ENCODE measurements around the gene ZBTB7A. TPM values are rescaled to one million over a fixed set of nuclear protein-coding genes. Genes with fewer than 3 reads are reported as not detected.
A peak's percentile ranks its signal among the peaks of the same experiment; 100 is the strongest.

The ZBTB7A gene
- 8.0 TPM for polyA plus RNA-seq (ENCODE audit: insufficient read length)

DNA sequence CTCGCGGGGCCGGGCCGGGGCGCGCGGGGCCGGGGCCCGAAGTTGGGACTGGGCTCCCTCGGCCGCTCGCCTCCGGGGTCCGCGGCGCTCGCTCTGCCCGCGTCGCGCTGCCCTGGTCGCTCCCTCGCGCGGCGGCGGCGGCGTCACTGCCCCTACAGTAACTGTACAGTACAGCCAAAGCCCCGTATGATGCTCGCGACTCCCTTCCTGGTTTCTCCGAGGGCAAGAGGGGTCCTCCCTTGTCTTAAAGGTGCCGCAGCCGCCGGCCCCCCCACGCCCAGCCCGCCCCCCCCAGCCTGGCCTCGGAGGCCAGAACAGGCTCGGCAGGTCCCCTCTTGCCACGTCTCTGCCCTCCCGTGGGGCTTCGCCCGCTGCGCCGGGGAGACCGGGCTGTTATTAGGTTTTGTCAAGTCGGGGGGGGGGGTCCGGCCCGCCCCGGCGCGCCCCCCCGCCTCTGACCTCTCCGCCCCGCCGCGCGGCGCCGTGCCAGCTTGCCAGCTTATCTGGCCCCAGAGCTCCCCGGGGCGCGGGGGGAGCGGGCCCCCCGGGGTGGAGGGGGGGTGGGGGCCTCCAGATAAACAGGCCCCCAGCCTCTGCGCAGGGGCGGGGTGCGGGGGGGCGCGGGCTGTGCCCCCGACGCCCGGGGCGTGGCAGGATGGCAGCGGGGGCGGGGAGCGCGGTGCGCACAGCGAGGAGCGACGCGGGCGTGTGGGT is at the start of gene ZBTB7A:
Gene ZBTB7A, minus strand, starts transcription at position 218 of the 714 bp plus-strand sequence. CDS start 11,667 bp downstream, outside the sequence.
- DNase-seq (ENCODE audit: low read depth) = peak; percentile 34

DNA sequence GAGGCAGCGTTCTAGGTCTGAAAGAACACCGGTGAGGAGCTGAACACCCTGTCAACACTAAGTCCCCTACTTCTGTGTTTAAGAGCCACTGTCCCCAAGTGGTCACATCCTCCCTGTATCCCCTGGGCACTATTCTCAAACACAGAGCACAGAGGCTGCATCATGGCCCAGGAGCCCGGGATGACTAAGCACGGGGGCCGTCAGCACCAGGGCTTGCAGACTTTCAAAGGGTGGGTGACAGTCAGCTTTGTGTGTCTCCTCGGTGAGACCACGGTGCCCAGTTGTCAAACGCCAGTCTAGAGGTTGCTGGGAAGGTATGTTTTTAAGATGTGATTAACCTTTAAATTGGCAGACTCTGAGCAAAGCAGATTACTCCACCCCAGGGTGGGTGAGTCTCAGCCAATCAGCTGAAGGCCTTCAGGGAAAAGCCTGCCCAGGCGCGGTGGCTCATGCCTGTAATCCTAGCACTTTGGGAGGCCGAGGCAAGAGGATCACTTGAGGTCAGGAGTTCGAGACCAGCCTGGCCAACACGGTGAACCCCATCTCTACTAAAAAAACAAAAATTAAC is 49.2 kb upstream of the ZBTB7A start:
- DNase-seq (ENCODE audit: low read depth) = no peak

DNA sequence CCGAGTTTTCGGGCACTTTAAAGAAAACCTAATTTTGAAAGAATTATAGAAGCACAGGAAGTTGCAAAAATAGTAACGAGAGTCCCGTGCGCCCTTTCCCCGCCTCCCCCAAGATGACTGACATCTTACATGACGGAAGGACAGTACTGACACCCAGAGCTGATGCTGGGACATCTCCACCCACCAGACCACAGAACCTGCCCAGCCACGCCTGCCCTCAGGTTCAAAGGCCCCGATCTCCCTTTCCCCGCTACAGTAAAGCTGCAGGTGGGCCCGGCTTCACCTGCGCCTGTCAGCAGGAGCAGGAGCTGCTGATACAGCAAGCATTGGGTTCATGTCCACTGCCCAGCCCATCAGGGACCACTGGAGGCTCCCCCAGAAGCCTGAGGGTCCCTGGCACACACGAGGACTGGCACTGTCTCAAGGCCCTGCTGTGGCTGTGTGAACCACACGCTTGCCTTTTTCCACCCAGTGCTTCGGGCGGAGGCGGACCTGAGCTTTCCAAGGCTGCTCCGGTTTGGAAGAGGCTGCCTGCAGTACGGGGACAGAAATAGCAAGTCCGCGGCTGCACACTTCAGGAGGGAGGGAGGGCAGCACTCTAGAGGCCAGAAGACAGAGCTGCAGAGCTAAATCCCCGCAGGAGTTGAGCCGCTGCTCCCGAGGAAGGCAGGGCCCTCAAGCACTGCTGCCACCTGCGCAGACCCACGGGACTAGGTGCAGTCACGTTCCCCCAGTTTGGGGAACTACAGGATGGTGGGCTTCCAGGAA is 48.5 kb upstream of the ZBTB7A start:
- no peak for DNase-seq (ENCODE audit: low read depth)

DNA sequence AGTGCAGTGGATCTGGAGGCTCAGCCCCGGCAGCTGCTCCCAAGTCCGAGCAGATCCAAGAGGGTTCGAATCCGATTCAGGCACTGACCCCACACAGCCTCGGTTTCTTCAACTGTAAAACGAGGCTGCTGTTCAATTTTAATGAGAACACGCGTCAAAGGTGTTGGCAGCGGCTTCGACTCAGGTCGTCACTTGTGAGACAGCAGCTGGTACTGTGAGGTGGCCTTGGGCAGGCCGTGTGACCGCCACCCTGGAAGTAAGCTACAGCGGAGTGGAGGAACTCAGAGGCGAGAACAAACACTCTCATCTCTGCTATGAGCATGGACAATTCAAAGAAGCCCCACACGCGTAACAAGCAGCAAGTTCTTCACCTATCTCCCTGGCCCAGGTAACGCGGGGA is 47.5 kb upstream of the ZBTB7A start:
- no peak for DNase-seq (ENCODE audit: low read depth)

DNA sequence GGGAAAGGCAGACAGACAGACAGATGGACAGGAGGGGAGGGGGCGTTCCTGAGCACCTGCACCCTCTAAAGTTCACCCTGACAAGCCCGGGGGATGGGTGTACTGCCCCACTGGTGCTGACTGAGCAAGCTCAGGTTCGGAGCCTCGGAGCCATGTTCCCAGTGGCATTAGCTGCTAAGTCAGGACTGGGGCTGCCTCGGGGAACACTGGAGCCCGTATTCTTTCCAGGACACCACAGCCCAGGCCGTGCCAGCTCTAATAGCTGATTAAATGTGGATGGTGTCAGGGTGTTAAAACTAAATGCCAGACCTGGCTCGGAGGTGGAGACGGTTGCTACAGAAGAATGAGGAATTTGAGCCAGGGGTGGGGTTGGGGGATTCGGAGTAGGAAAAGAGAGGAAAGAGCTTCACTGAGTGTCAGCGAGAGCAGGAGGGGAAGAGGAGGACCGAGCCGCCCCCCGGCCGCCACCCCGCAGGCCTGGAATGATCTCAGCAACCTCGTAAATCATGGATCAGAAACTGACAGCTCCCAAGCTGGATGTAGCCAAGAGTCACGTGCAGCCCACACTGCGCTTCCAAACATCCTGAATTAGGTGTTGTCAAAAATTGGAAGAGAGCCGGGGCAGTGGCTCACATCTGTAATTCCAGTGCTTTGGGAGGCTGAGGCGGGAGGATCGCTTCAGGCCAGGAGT is 46.8 kb upstream of the ZBTB7A start:
- DNase-seq (ENCODE audit: low read depth) = no peak

DNA sequence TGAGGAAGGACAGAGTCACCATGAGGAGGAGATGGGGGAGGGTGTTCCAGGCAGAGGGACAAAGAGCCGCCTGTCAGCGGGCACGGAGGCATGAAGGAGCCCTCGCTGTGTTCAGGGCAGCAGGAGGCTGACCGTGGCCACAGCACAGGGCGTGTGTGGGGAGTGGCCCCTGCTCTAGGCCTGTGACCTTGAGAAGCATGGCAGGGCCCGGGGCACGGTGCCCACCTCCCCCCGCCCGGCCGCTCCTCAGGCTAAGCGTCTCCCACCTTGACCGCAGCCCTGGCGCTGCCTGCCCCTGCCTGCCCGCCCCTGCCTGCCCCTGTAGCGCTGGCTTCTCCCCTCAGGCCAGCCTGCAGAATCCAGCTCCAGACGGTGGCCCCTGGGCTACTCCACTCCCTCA is 45.7 kb upstream of the ZBTB7A start:
- DNase-seq (ENCODE audit: low read depth) = no peak

DNA sequence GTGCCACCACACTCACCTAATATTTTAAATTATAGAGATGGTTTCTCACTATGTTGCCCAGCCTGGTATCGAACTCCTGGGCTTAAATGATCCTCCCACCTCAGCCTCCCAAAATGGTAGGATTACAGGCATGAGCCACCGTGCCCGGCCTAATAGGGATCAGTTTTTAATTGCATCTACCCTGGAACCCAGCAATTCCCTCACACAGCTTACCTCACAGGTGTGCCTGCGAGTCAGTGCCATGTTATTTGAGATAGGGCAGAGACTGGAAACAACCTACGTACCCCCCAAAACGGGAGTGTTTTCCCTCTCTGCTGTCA is 42.9 kb upstream of the ZBTB7A start:
- no peak for DNase-seq (ENCODE audit: low read depth)

DNA sequence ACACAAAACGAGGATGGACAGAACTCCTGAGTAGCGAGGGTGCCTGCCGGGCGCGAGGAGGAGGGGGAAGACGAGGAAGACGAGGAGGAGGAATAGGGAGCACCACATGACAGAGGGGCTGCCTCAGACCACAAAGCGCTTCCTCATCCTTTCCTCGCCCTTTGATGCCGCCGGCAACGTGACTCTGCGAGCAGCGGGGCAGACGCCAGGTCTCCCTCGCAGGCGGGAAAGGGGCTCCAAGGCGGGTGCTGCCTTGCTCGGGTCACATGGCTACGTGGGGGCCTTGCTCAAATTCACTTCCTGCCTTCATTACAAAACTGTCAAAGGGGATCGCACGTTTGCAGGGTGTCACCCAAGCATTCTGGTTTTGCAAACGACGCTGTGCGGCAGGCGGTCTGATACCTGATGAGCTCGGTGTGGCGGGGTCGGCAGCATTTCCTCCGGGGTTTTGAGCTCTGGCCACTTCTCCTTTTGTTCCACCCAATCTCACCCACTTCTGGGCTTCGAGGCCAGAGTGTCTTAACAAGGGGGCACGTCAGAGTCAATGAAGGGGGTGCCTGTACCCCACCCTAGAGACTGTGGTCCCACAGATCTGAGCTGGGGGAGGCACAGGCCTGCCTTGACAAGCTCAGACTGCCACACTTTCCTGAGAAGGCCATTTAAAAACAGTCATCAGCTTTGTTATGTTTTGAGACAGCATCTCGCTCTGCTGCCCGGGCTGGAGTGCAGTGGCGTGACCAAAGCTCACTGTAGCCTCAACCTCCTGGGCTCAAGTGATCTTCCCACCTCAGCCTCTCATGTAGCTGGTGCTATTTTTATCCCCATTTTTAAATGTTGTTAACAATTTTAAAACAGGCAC is 42.3 kb upstream of the ZBTB7A start:
- DNase-seq (ENCODE audit: low read depth) = no peak

DNA sequence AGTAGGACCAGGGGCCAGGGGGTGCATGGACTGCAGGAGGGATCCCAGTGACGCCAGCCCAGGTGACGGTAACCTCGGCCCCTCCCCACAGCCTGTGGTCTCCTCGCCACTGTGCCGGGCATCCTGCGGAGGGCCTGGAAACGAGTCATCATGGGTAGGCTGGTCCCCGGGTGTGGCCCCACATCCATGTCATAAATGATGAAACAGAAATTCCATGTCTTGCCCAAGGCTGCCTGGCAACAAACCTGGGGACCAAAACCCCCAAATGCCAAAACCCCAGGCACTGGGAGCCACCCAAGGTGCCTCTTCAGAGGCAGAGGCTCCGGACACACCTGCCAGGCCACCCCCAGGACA is 36.4 kb upstream of the ZBTB7A start:
- DNase-seq (ENCODE audit: low read depth) = no peak

DNA sequence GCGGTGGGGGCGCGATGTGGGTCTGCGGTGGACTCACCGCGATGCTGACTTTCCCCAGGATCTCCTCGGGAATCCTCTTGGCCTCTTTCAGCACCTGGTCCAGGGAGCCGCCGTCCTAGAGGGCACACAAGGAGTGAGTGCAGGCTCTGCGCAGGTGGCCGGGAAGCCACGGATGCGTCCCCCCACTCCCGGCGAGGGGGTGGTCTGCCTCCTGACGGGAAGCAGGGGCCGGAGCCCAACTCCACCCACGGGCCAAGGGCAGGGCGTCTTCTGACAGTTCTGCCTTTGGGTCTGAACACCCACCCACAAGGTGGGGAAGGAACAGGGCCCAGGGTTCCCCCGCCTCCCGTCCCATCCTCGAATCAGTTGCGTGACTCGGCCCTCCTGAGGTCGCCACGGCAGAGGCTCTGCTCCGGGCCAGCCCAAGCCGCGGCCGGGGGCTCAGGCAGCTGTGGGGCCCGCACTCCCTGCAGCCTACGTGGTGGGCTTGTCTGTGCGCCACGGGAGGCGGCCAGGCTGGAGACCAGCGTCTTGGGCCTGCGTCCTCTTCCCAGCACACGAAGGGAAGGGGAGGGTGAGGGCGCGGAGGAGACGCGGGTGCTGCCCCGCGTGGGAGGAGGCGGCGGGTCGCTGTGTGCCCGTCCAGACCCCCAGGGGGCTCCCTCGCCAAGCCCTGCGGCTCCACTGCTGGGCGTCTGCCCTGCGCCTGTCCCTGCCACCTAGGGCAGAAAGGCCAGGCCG is 35.8 kb upstream of the ZBTB7A start:
- no peak for DNase-seq (ENCODE audit: low read depth)

DNA sequence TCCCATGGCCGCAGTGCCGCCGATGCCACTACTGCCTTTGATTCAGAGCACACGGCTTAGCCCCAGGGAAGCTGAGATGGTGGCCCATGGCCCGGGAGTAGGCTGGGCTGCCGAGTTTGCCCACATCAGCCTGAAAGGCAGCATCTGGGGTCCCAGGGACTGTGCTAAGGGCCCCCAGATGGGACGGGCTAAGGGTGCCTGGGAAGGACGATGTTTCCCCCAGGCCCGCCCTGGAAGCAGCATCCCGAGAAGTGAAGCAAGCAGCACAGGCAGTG is 34.7 kb upstream of the ZBTB7A start:
- DNase-seq (ENCODE audit: low read depth) = no peak

DNA sequence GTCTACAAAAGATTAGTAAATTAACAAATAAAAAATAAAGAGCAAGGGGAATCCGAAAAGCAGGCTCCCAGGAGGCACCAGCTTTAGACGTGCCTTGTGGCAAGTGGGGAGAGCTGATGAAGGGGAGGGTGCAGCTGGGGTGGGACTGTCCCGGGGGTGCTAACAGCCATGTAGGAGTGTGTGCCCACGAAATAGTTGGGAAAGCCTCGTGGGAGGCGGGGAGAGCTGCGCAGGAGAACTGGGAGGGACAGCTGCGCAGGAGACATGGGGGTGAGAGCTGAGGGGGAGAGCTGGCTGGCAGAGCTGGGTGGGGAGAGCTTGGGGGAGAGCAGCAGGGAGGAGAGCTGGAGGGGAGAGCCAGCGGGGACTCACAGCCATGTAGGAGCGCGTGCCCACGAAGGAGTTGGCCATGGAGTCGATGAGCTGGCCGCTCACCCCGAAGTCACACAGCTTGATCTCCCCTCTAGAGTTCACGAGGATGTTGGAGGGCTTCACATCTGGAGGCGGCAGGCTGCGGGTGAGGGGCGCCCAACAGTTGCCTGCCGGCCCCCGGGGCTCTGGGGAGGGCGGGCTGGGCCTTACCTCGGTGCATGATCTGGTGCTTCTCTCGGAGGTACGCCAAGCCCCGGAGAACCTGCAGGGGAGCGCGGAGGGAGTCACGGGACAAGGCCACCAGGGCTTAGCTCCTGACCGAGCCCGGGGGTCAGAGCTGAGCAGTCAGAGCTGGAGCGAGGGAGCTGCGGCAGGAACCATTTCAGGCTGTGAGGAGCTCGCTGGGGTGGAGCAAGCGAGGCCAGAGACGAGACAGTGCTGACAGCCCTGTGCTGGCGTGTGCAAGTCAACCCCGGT is 34.2 kb upstream of the ZBTB7A start:
- no peak for DNase-seq (ENCODE audit: low read depth)

DNA sequence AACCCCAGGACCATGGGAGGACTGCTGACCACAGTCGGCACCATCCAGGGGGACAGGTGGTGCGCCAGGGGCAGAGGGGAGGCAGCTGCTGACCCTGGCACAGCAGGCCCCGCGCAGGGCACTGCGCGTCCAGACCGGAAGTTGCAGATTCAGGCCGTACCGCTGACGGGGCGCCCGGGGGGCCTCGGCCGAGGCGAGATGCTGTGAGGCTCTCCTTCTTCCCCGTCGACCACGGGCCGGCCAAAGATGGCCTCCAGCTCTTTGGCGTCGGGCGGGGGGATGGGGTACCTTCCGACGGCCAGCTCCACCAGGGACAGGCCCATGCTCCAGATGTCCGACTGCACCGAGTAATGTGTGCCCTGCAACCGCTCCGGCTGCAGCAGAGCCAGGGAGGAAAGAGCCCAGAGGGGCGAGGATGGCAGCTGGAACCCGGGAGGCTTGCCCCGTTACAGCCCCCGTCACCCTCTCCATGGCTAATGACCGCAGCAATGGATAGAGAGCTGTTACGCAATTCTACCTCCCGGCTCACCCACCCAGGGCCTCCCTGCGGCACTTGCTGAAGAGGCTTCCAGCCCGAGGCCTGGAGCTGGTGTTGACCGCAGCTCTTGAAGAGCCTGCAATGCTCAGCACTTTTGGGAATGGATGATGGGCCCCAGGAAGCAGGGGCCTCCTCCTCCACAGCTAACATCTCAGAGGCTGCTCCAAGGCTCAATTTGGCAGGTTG is 32.5 kb upstream of the ZBTB7A start:
- DNase-seq (ENCODE audit: low read depth) = no peak

DNA sequence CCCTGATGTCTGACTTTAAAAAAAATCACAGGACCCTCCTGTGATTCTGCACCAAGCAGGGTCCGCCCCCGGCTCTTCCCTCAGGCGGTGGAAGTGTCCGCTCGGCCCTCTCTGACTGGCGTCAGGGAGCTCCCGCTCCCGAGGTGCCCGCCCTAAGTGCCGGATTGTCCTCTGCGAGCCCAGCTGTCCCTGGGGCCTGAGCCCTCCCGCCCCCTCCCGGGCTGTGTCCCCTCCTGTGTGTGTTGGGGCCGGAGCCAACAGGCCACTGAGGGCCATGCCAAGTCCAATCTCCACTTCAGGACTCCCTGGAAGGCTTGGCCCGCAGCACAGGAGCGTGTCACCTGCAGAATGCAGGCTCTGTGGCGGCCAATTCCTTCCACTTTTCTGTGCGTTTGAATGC is 31.8 kb upstream of the ZBTB7A start:
- no peak for DNase-seq (ENCODE audit: low read depth)

DNA sequence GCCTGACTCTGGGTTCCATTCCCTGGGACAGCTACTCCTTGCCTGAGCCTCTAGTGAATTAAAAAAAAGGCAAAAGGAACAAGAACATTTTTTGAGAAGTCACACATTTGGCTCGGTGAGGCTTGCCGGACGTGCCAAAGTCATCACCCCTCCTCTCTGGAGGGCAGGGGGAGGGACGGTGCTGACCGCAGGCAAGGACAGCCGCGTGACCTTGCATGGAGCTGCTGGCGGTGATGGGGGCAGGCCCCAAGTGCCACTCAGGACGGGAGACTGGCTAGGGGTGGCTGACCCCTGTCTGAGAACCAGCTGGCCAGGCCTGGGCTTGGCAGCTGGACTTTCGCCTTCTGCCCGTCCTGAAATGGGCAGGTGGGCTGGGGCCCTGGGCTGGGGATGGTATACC is 30.8 kb upstream of the ZBTB7A start:
- no peak for DNase-seq (ENCODE audit: low read depth)

DNA sequence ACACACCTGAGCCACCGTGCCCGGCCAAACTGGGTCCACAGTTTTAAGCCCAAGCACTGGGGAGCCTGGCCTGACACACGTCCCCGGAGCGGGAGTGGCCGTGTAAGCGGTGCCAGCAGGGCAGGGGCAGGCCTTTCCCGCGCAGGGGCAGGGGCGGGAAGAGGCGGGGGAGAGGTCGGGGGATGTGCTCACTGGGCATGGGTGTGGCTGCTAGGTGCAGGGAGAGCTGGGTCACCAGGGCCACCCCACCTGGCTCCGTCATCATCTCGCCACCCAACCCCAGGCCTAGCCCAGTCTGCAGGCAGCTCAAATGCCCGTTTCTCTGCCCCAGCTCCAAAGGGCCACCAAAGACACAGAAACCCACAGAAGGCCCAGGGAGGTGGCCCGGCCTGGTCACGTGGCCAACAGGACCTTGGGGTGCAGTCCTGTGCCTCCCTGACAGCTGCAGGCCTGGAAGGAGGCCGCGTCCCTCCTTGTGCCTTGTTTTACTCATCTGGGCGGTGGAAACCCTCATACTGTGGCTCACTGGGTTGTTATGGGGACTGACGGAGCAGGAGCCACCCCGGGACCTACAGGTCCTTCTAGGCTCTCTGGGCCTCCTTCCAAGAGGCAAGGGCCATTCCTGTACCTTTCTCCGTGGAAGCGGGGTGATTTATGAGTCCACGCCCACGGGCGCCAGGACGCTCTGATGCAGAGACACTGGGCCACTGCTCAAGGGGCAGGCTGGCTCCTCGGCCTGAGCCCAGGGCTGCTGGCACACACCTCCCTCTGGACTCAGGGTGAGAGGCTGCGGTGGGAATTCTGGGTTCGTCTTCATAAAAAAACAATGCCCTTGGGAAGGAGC is 29.6 kb upstream of the ZBTB7A start:
- DNase-seq (ENCODE audit: low read depth) = no peak

DNA sequence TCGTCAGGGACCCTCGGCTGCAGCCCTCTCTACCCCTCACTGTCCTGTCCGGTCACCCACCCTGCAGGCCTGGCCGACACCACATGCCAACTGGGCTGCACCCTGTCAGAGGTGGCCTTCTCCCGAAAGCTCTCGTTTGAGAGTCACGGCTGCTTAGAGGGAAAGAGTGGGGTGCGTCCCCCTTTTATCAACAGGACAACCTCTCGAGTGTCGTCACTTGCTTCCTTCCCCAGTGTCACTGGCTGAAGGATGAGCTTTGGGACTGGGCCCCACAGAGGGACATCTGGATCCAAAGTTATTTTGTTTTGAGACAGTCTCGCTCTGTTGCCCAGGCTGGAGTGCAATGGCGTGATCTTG is 28.8 kb upstream of the ZBTB7A start:
- DNase-seq (ENCODE audit: low read depth) = no peak

DNA sequence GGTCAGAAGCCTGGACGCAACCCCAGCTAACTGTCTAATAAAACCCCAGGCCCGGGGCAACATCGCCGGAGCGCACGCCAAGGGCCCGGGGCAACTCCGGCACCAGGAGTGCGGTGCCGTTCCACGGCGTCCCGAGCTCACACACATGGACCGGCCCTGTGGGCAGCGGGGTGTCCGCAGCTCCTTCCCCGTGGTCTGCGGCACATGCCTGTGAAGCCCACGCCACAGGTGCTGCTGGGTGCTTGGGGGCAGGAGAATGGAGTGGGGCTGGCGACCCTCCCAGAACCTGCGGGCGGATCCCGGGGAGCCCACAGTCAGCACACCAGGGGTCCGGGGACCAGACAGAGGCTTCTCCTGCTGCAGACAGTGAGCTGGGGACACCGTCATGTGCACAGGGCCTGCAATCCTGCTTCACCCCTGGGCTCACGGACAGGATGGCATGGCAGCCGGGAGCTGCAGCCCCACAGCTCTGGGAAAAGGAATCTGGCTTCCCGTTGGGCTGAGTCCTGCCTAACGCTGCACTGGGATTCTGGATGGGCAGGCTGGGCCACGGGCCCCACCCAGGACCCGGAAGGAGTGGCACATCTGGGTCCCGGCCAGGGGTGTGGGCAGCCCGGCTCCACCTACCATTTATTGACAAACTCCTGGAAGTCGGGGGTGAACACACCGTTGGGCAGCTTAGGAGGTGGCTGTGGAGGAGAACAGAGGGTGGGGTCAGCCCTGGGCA is 28.2 kb upstream of the ZBTB7A start:
- no peak for DNase-seq (ENCODE audit: low read depth)
